ACC112 (cell line): ENCODE data around the gene TNFSF9.

Experiments used
- H2AFZ ChIP-seq: fragments of 200-600 bp; sonication (generic); one replicate; pipeline ENCODE4 v1.6.0; 2017; ENCODE audit warnings: antibody characterized with exemption, low read length; ENCODE audit not compliant: unreplicated experiment
- H3K27ac ChIP-seq: fragments of 200-600 bp; sonication (generic); 2 replicates; pipeline ENCODE4 v1.5.1; 2014; ENCODE audit warnings: low read depth, mild to moderate bottlenecking, antibody characterized with exemption, low read length, moderate library complexity
- H3K27me3 ChIP-seq: fragments of 200-600 bp; sonication (generic); 2 replicates; pipeline ENCODE4 v1.6.1; 2014; ENCODE audit warnings: mild to moderate bottlenecking, antibody characterized with exemption, low read length, moderate library complexity, mixed read lengths; ENCODE audit not compliant: insufficient read depth
- H3K36me3 ChIP-seq: fragments of 200-600 bp; sonication (generic); 2 replicates; pipeline ENCODE4 v1.6.1; 2016; ENCODE audit warnings: mild to moderate bottlenecking, antibody characterized with exemption, low read length, moderate library complexity, mixed read lengths; ENCODE audit not compliant: insufficient read depth
- H3K4me1 ChIP-seq: fragments of 200-600 bp; sonication (generic); one replicate; pipeline ENCODE4 v1.6.1; 2016; ENCODE audit warnings: low read length, mixed read lengths; ENCODE audit not compliant: insufficient read depth, unreplicated experiment, control insufficient read depth
- H3K4me3 ChIP-seq: fragments of 200-600 bp; sonication (generic); 2 replicates; pipeline ENCODE4 v1.5.1; 2014; ENCODE audit warnings: mild to moderate bottlenecking, low read depth, low read length
- H3K79me2 ChIP-seq: fragments of 200-600 bp; sonication (generic); one replicate; pipeline ENCODE4 v1.6.0; 2016; ENCODE audit warnings: low read length; ENCODE audit not compliant: control insufficient read depth, unreplicated experiment, insufficient read depth

The TNFSF9 gene

GRCh38 chr19:6530386-6531162 lies at the start of gene TNFSF9:
Gene TNFSF9 (plus strand): TSS chr19:6531026. CDS start chr19:6531037, 11 bp downstream.
- peak within 1 kb of the TSS; percentile 80 for H3K4me3 ChIP-seq
- H3K27ac ChIP-seq = peak within 1 kb of the TSS; percentile 63

GRCh38 chr19:6481541-6482342 lies 49.1 kb upstream of the TNFSF9 start, which contains the start of gene DENND1C:
Gene DENND1C (minus strand): TSS chr19:6481787. CDS start chr19:6481695, 92 bp downstream.
- H3K36me3 ChIP-seq = no peaks in the 10 kb centered on the region
- H3K27ac ChIP-seq = no peak within 1 kb of the TSS
- H3K4me3 ChIP-seq = no peak within 1 kb of the TSS
- no peaks in the 10 kb centered on the region for H3K4me1 ChIP-seq
- H3K27me3 ChIP-seq = no peaks in the 10 kb centered on the region
- H3K79me2 ChIP-seq = no peaks in the 10 kb centered on the region
- no peak within 1 kb of the TSS for H2AFZ ChIP-seq

More at GRCh38 chr19:6530386-6531162, at the start of gene TNFSF9:
- Histone ChIP-seq H3K4me1 (peaks cover 8% of the 10 kb centered on the region), H3K36me3 (no peaks in the 10 kb centered on the region), H3K79me2 (no peaks in the 10 kb centered on the region), H2AFZ (peak within 1 kb of the TSS; percentile 77), H3K27me3 (peaks cover 17% of the 10 kb centered on the region; the same call in 1 of the 2 replicates)

GRCh38 chr19:6482343-6482686 lies 48.5 kb upstream of the TNFSF9 start:
- Histone ChIP-seq H3K4me3 (no peak overlapping the region), H3K27me3 (no peaks in the 10 kb centered on the region), H3K79me2 (no peaks in the 10 kb centered on the region), H3K27ac (no peak overlapping the region), H3K36me3 (no peaks in the 10 kb centered on the region), H3K4me1 (no peaks in the 10 kb centered on the region), H2AFZ (no peak overlapping the region)

- no peaks in the 10 kb centered on the region for H3K27me3 ChIP-seq
These were observed 47.6 kb upstream of the TNFSF9 start for GRCh38 chr19:6483235-6483634.

GRCh38 chr19:6484230-6484629 lies 46.6 kb upstream of the TNFSF9 start:
- H3K27me3 ChIP-seq = no peaks in the 10 kb centered on the region
- no peaks in the 10 kb centered on the region for H3K36me3 ChIP-seq
- H3K4me3 ChIP-seq = no peak overlapping the region
- H3K27ac ChIP-seq = no peak overlapping the region
- H2AFZ ChIP-seq = no peak overlapping the region
- no peaks in the 10 kb centered on the region for H3K79me2 ChIP-seq
- H3K4me1 ChIP-seq = no peaks in the 10 kb centered on the region

More at GRCh38 chr19:6483235-6483634, 47.6 kb upstream of the TNFSF9 start:
- Histone ChIP-seq H3K4me1 (no peaks in the 10 kb centered on the region), H3K4me3 (no peak overlapping the region), H2AFZ (no peak overlapping the region), H3K36me3 (no peaks in the 10 kb centered on the region), H3K27ac (no peak overlapping the region), H3K79me2 (no peaks in the 10 kb centered on the region)

GRCh38 chr19:6484831-6485230 lies 46.0 kb upstream of the TNFSF9 start:
- Histone ChIP-seq H3K4me1 (no peaks in the 10 kb centered on the region), H3K79me2 (no peaks in the 10 kb centered on the region), H3K36me3 (no peaks in the 10 kb centered on the region), H3K27ac (no peak overlapping the region), H3K27me3 (no peaks in the 10 kb centered on the region), H3K4me3 (no peak overlapping the region), H2AFZ (no peak overlapping the region)

- H3K79me2 ChIP-seq = no peaks in the 10 kb centered on the region
- H3K4me3 ChIP-seq = no peak overlapping the region
- H3K27me3 ChIP-seq = 0 out of 2 replicates have a peak, but pooled peaks cover 3% of the 10 kb centered on the region
- no peaks in the 10 kb centered on the region for H3K4me1 ChIP-seq
- no peak overlapping the region for H3K27ac ChIP-seq
- H3K36me3 ChIP-seq = no peaks in the 10 kb centered on the region
- no peak overlapping the region for H2AFZ ChIP-seq
These were observed 41.4 kb upstream of the TNFSF9 start for GRCh38 chr19:6489278-6490061.

GRCh38 chr19:6490134-6490533 lies 40.7 kb upstream of the TNFSF9 start:
- Histone ChIP-seq H2AFZ (no peak overlapping the region), H3K4me1 (no peaks in the 10 kb centered on the region), H3K79me2 (no peaks in the 10 kb centered on the region), H3K27me3 (0 out of 2 replicates have a peak, but pooled peaks cover 3% of the 10 kb centered on the region), H3K36me3 (no peaks in the 10 kb centered on the region), H3K27ac (no peak overlapping the region), H3K4me3 (no peak overlapping the region)

- no peaks in the 10 kb centered on the region for H3K36me3 ChIP-seq
- H3K4me1 ChIP-seq = no peaks in the 10 kb centered on the region
- no peak overlapping the region for H2AFZ ChIP-seq
- 0 out of 2 replicates have a peak, but pooled peaks cover 3% of the 10 kb centered on the region for H3K27me3 ChIP-seq
- no peaks in the 10 kb centered on the region for H3K79me2 ChIP-seq
- H3K27ac ChIP-seq = no peak overlapping the region
- no peak overlapping the region for H3K4me3 ChIP-seq
These were observed 38.8 kb upstream of the TNFSF9 start for GRCh38 chr19:6491802-6492592.
